ENCODE results near the gene ARHGAP19. TPM values are rescaled to one million over a fixed set of nuclear protein-coding genes. Genes with fewer than 3 reads are reported as not detected.
A peak's percentile ranks its signal among the peaks of the same experiment; 100 is the strongest.

ARHGAP19 gene
- total RNA-seq, 1 donor from 2014 or later, result 12.3 TPM

DNA sequence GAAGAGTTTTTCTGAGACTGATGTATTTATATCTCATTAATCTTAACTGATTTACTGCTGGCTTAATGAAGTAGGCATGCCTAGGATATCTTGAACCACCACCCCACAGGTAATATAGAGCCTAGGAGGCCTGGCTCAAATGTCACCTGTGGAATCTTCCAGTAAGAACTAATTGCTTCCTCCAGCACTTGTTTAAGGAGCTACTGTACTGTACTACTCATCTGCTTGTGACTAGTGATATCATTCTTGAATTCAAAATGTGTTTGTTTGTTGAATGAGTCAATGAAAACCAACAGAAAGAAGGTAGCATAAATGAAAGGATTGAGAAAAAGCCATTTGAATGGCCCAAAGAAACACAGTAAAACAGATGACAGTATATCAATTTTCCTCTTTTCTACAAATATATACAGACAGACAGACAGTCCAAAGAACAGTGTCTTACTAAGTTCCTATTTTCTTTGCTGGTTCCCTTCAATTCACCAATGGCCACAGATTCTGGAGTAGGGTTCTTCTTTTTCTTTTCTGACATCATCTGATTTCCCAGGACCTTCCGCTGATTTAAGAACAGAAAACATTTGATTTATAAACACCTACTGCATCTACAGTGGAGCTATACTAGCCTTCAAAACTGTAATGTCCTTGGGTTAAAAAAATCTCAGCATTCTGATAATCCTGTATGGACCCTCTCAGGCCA, 63.0 kb downstream of the ARHGAP19 start:
- DNase-seq (ENCODE audit: low read depth, low spot score), result no peak

DNA sequence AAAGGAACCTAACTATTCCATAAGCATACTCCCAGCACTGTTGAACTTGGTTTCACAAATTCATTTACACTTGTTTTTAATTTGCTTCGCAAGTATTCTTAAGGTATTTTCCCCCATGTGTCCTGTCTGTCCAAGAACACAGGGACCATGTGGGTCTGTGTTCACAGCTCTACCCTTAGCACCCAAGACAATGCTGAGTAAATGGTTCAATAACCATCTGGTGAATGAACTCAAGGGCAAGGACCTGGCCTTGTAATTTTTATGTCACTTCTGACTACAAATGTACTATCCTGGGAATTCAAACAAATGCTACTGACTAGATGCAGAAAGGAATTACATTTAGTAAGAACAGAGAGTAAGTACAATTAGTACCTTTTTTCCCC, 63.7 kb downstream of the ARHGAP19 start:
- no peak for DNase-seq (ENCODE audit: low read depth, low spot score)

DNA sequence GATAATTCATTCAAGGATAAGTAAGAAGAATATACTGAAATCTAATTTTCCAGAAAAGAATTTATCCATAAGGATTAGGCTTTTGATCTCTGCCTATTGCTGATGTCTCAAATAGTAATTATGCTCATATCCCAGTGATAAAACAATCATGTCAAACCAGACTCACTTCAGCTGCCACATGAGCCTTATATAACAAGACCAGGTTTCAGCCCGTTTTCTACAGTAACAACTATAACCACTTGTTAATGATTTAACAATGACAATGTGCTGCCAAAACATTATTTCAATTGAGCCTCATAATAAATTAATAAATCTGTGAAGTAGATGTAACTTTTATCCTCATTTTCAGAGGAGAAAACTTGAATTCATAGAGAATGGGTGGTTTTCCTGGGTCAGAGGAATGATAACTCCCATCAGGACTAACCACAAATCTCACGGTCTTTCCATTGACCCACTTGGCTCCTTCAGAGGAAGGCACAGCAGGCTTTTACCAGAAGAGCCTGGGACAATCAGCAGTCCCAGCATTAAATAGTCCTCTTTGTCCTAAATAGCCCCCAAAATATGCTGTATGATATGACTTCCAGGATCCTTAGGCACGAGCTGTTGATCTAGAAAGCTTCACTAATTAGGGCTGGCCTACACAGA, 64.2 kb downstream of the ARHGAP19 start:
- DNase-seq (ENCODE audit: low read depth, low spot score), result no peak

DNA sequence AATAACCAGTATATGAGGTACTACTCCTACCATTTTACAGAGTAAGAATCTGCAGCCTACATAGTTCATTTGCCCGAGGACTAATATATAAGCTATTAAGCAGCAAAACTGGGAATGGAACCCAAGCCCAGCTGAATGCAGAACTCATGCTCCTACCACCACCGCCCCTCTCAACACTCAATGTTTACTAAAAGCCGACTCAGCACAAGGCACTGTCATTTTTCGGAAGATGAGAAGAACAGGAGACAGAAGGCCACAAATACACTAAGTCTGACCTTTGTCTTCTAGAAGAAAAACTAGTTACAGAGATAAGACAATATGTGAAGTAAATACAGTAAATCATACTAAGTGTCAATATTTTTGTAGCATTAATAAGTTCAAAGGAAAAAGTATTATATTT, 66.0 kb downstream of the ARHGAP19 start:
- no peak for DNase-seq (ENCODE audit: low read depth, low spot score)

DNA sequence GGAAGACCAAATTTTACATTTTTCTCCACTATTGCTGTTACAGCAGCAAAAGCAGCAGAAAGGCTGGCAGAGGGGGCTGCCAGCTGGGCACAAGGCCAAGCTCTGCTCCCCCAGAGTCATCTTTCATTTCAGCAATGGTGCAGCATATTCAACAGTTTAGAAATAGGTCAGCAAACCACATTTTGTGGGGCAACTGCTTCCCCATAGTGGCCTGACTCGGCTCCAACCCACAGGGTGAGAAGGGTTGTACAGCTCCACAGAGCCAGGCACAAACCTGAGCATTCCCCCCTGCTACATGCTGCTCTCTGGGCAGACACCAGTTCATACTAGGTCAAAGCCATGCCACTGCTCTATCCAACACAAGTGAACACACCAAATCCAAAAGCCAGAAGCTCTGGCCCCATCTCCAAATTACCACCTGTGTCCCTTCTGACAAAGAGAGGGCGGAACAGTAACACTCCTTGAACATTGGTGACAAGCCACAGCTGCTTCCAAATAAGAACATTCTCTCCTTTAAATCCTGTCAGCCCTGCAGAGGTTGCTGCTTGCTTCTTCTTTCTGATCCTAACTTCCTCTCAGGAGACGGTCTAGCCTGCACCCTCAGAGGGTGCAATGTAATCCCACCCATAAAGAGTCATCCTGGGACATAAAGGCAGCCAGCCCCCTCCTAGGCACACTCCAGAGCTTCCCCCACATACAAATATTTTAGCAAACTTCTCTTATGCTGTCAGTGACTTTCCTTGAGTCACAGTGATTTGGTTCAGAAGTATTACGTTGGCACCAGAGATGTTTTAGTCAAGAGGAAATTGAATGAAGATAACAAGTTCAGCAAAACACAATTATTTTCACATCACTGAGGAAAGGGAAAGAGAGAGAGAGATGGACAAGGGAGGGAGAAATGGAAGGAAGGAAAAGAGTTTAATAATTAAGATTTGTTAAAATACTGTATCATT, 67.7 kb downstream of the ARHGAP19 start:
- DNase-seq (ENCODE audit: low read depth, low spot score), result no peak

DNA sequence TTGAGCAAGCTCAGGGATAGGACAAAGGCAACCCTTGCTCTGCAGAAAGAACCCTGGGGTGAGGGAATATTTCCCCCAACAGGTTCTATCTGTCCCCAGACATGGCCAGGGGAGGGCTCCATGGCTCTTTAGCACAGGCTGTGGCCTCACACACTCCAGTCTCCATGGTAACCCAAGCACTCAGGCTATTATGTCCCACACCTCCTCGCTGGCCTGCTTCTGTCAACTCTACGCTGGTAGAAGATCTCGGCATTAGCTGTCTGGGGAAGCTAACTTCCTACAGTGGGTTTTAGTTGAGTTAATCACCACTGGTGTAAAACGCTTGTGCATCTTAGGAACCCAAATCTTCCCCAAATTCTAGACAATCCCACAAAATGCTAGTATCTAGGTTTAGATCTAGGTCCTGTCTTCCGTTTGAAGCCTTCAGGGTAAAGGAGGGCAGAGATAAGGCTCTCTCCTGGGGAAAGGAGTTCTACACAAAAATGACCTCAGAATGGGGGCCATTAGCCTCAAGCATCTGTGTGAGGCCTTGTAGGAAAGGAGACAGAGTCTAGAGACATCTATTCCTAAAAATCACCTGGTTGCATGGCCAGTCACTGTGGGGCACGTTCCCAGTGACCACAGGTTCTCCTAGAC, 70.0 kb downstream of the ARHGAP19 start:
- no peak for DNase-seq (ENCODE audit: low read depth, low spot score)

DNA sequence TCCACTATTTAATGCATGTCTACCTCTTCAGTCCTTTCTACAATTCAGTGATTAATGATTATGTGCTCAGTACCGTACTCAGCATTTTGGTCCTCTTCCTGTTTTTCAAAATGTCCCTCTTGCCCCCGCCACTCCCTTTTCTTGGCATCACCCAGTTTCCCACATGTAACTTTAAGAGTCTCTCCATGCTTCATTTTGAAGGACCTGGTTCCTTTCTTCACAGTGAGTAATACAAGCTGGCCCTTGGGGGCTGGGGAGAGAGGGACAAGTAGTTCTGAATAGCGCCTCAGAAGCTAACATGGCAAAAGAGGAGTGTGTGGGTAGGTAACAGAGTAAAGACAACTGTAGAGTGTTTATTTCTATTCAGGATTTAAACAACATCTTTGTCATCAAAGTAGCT, 72.1 kb downstream of the ARHGAP19 start:
- no peak for DNase-seq (ENCODE audit: low read depth, low spot score)

DNA sequence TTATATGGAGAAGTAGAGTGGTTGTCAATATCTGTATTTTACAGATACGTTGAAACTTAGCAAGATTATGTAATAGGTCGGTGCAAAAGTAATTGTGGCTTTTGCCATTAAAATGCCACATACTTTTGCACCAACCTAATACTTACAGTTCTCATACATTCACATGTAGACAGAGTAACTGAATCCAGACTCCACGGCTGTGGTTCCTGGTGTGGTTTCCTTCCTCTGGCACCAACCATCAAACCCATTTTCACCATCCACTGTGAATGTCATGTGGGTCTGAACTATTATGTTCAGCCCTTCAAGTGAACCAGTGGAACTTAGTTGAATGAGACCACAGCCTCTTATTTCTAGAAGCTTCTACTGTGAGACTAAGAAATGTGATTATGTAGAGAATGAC, 75.1 kb downstream of the ARHGAP19 start:
- no peak for DNase-seq (ENCODE audit: low read depth, low spot score)

DNA sequence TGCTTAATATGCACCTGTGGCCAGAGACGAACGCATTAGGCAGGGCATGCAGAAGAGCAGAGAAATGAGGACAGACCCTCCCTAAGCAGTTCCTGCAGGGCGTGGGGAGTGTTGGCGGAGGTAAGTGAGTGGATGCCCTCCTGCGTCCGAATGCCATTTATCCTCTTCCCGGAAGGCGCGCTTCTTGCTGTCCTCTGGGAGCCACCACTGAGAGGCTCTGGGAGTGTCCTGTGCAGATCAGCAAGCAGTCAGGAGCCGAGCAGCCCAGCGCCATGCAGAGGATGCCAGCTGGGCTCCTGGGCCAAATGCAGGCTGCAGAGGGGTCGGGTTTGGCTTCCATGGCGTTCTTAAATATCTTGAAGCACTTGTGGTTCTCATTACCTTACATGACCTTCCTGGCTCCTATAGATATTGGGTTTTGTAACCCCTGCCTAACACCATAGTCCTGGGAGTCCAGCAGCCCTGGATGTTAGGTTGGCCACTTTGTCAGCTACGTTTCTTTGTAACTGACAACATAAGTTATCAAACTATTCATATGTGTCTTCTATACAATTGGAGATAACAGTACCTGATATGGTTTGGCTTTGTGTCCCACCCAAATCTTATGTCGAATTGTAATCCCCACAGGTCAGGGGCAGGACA, 76.7 kb downstream of the ARHGAP19 start:
- DNase-seq (ENCODE audit: low read depth, low spot score), result no peak

DNA sequence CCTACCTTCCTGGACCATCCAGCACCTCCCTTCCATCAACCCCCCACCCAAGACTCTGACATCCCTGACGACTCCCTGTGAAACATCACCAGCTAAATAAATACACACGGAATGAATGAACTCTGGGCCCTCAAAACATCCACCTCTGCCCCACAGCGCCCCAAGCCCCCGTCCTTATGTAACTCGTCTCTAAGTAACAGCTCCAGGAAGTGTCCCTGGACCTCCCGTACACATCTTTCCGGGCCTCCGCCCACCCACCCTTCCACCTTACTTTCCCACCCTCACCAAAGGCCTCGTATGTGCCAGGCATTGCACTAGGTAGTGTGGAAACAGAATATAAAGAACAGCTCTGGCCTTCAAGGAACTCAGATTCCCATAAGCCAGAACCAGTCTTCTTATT, 79.0 kb downstream of the ARHGAP19 start:
- no peak for DNase-seq (ENCODE audit: low read depth, low spot score)

DNA sequence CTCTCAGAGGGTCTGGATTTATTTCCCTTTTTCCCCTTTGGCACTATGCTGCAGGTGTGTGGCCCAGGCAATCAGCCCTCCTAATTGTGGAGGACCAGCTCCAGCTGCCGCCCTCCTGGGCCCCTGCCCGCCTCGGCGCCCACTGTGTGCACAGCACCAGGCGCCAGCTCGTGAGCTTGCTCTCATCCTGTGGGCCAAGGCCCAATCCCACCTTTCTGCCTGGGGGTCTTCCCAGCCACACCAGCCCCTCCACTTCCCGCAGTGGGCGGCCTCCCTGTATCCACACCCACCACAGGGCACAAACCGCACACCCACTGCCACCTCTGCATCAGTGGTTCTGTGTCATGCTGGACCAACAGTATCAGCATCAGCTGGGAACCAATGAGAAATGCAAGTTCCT, 81.2 kb downstream of the ARHGAP19 start:
- DNase-seq (ENCODE audit: low read depth, low spot score), result no peak

DNA sequence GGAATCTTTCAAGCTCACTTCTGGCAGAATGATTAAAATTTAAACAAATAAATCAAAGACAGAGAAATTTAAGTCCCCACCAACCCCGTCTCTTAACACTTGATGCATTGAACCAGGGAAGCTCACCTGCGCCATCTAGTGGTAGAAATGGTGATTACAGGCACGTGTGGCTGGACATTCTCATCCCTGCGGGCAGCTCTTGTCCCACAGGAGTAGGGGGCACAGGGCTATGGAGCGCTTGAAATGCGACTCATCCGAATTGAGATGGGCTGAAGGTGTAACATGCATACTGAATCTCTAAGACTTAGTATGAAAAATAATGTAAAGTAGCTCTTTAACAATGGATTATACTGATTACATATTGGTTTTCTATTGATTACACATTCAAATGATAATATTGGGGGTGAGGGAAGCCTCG, 81.9 kb downstream of the ARHGAP19 start:
- peak; percentile 22 for DNase-seq (ENCODE audit: low read depth, low spot score)

DNA sequence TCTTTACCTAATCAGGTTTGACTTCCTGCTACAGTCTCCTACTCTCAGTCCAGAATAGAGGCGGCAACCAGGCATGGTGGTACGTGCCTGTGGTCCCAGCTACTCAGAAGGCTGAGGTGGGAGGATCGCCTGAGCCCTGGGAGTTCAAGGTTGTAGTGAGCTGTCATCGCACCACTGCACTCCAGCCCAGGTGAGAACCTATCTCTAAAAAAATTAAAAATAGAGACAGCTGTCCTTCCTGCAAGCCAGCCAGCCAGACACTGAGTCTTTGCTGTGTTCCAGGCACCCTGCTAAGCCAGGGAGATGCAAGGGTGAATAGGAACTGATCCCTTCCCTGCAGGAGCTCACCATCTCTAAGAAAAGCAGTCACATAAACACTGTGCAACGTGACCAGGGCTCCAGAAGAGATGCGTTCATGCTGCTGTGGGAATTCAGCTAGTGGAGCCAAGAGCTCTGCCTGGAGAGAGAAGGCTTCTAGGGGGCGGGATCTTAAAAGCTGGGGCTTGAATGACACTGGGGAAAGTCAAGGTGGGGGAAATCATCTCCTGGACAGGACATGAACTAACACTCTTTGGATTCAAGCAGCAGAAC, 84.6 kb downstream of the ARHGAP19 start:
- no peak for DNase-seq (ENCODE audit: low read depth, low spot score)

DNA sequence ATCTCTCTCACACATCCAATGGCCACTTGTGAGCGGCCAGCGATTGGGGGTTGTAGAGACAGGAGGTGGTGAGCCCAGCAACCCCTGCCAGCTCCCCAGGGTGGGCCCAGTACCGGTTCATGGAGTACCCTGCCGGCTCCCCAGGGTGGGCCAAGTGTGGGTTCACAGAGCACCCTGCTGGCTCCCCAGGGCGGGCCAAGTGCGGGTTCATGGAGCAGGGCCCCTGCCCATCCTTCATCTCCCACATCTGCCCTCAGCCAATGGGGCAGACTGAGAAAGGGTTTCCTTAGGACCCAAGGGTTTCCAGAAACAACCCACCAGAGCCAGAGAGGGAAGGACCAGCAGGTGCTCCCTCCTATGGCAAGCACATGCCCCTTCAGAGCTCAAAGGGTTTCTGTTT, 85.3 kb downstream of the ARHGAP19 start:
- no peak for DNase-seq (ENCODE audit: low read depth, low spot score)

DNA sequence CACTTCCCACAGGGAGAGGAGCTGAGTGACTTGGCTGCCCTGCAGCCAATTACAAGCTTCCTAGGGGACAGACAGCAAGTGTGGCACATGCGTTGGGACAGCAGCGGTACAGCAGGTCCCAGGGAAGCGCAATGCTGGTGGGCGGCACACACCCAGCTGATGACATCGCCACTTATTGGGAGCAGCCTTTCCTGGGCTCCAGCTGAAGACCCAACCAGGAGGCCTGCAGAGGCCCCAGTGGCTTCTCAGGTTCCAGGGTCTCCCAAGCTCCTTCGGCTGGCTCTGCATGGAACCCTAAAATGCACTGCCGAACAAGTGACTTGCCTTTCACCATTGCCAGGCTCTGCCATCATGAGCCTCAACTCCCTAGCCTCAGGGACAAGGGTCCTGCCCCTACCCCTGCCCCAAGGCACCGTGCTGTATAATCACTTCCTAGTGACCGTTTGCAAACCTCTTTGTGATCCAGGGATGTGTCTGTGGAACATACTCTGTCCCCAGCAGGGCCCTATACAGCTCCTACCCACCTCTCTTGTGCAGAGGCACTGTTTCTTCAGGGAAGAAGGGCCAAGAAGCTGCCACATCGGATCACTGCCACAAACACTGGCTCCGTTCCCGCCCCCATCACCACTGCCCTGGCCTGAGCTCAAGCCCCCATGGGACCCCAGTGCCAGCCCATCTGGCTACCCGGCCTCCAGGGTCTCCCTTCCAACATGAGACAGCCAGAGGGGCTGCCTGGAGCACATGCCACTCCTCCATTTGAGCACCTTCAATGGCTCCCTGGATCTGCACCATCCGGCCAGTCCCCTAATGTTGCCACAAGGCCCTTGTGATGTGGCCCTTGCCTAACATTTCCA, 87.4 kb downstream of the ARHGAP19 start:
- no peak for DNase-seq (ENCODE audit: low read depth, low spot score)

DNA sequence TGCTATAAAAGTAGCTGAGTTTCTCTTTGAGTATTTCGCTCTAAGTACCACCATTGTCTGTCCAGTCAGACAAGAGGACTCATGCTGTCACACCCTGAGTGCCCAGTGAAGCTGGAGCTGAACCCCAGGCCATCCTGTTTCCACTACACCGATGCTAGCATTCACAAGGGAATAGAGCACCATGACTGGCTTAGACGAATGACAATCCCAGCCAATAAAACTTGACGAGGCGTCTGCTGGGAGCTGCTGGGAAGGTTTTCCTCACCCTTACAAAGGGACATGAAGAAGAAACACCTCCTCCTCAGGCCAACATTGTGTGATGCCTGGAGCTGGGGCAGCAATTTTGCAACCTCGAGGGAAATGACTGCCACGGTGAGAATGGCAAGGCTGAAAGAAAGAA, 89.2 kb downstream of the ARHGAP19 start:
- no peak for DNase-seq (ENCODE audit: low read depth, low spot score)

DNA sequence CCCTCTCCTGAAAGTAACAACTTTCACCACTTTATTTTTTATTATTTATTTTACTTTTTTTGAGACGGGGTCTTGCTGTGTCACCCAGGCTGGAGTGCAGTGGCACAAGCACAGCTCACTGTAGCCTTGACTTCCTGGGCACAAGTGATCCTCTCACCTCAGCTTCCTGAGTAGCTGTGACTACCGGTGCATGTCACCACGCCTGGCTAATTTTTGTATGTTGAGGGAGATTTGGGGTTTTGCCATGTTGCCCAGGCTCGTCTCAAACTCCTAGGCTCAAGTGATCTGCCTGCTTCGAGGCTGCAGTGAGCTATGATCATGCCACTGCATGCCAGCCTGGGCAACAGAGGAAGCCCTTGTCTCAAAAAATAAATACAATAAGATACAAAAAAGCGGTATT, 91.8 kb downstream of the ARHGAP19 start:
- DNase-seq (ENCODE audit: low read depth, low spot score), result no peak

DNA sequence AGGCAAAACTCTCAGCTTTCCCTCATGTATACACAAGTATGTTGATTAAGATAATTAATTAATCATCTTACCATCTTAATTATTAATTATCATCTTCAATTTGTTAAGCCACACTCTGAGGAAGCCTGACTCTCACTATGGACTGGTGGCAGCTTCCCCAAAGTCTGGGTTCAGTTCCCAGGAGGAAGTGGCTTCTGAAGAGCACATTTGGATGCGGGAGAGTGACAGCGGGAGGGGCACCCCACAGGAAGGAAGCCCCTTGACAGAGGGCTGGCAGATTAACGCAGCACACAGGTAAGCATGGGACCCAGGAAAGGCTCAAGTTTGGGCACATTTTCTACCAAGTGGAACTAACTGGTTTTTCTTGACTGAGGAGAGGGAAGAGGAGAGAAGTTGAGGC, 93.3 kb downstream of the ARHGAP19 start:
- DNase-seq (ENCODE audit: low read depth, low spot score), result no peak

DNA sequence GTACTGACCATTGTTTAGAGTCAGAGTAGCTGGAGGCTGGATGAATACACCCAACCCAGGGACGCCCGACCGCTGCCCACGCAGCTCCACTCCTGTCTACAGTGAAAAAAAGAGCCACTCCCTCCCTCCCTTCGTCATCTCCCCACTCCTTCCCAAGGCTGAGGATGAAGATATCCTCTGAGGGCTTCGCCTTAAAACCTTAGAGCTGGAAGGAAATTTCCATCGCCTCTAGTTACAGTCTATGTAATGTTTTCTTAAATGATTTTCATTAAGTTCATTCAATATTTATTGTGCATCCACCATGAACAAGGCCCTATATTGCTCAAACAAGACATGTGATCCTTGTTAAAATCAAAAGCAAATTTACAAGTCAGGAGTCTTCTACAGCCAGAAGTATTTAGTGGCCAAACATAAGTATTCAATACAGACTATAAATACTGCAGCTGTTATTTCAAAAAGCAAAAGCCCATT, 95.4 kb downstream of the ARHGAP19 start:
- DNase-seq (ENCODE audit: low read depth, low spot score), result no peak
